T-helper 22 cell (primary cell): ENCODE measurements around the gene ZNF433.
A peak's percentile ranks its signal among the peaks of the same experiment; 100 is the strongest.
"Not testable (repeated sequence)": the region's sequence is repeated elsewhere in the genome, so short reads cannot be mapped to it uniquely, and the experiment has no call there.

Source experiments
- DNase-seq: peaks from one replicate; pipeline ENCODE4 v3.0.0-alpha.2; 2020; ENCODE audit warnings: low read depth

ZNF433 gene

GRCh38 chr19:12035220-12036172 lies at the start of gene ZNF433:
Gene ZNF433 (minus strand): TSS chr19:12035679. CDS start chr19:12035539, 140 bp downstream.
- peak; percentile 17 for DNase-seq

- not testable (repeated sequence) for DNase-seq
Observed at GRCh38 chr19:12083336-12083735, 47.9 kb upstream of the ZNF433 start.

- no peak for DNase-seq
Observed at GRCh38 chr19:12077375-12077774, 41.9 kb upstream of the ZNF433 start.

GRCh38 chr19:12076331-12076730 lies 40.9 kb upstream of the ZNF433 start:
- DNase-seq, result not testable (repeated sequence)

GRCh38 chr19:12075538-12076139 lies 40.2 kb upstream of the ZNF433 start:
- no peak for DNase-seq

- DNase-seq, result no peak
Observed at GRCh38 chr19:12064590-12065538, 29.4 kb upstream of the ZNF433 start, which contains the start of gene ZNF844. Gene ZNF844 (plus strand): TSS chr19:12064731. CDS start chr19:12064874, 143 bp downstream.

GRCh38 chr19:12055784-12056183 lies 20.3 kb upstream of the ZNF433 start:
- no peak for DNase-seq

GRCh38 chr19:12052497-12053169 lies 17.2 kb upstream of the ZNF433 start, which contains the start of gene ZNF878:
Gene ZNF878 (minus strand): TSS chr19:12052961. CDS start chr19:12052801, 160 bp downstream.
- no peak for DNase-seq

GRCh38 chr19:12052091-12052496 lies 16.6 kb upstream of the ZNF433 start:
- DNase-seq, result no peak

GRCh38 chr19:12047868-12048267 lies 12.4 kb upstream of the ZNF433 start:
- DNase-seq, result no peak

- DNase-seq, result no peak
Observed at GRCh38 chr19:12043752-12044422, 8.4 kb upstream of the ZNF433 start.

- DNase-seq, result no peak
Observed at GRCh38 chr19:12042893-12043292, 7.4 kb upstream of the ZNF433 start.

GRCh38 chr19:12034620-12035019 lies 859 bp downstream of the ZNF433 start:
- no peak for DNase-seq

- no peak for DNase-seq
Observed at GRCh38 chr19:12034198-12034597, 1.3 kb downstream of the ZNF433 start.

- no peak for DNase-seq
Observed at GRCh38 chr19:12015753-12016116, 19.7 kb downstream of the ZNF433 start.

- no peak for DNase-seq
Observed at GRCh38 chr19:12015015-12015752, 20.3 kb downstream of the ZNF433 start.

GRCh38 chr19:12000152-12000981 lies 35.1 kb downstream of the ZNF433 start:
- no peak for DNase-seq

- no peak for DNase-seq
Observed at GRCh38 chr19:11995174-11995573, 40.3 kb downstream of the ZNF433 start.

GRCh38 chr19:11991921-11992320 lies 43.6 kb downstream of the ZNF433 start:
- not testable (repeated sequence) for DNase-seq
